K562 (cell line): ENCODE data around the gene ROPN1L. TPM values are rescaled to one million over a fixed set of nuclear protein-coding genes. Genes with fewer than 3 reads are reported as not detected.

Source experiments
- ATF6 ChIP-seq: sonication (generic); formaldehyde crosslinking; IDR thresholded peaks from 2 replicates; pipeline ENCODE4 v1.4.0; 2020; ENCODE audit warnings: mild to moderate bottlenecking, missing genetic modification reagents
- CBFA2T3 ChIP-seq: fragments of 450-650 bp; IDR thresholded peaks from 2 replicates; pipeline ENCODE4 v1.6.1; 2017
- CCNT2 ChIP-seq: IDR thresholded peaks from 2 replicates; pipeline ENCODE4 v1.6.1; 2011; ENCODE audit warnings: borderline replicate concordance, low read depth, mild to moderate bottlenecking, moderate library complexity, mixed read lengths, low read length; ENCODE audit not compliant: insufficient read length; ENCODE audit errors: extremely low read depth
- CEBPB ChIP-seq: fragments of 450-650 bp; IDR thresholded peaks from 2 replicates; pipeline ENCODE4 v1.6.1; 2016; ENCODE audit warnings: missing genetic modification characterization, missing compliant biosample characterization
- ESRRB ChIP-seq: fragments of 250-450 bp; sonication (Bioruptor Pico); IDR thresholded peaks from 2 replicates; pipeline ENCODE4 v1.5.0; 2020; ENCODE audit warnings: mild to moderate bottlenecking, moderate library complexity, borderline replicate concordance
- FOS ChIP-seq: IDR thresholded peaks from 3 replicates; pipeline ENCODE4 v1.6.1; 2011; ENCODE audit not compliant: insufficient read length; ENCODE audit errors: extremely low read depth
- LEF1 ChIP-seq: fragments of 450-650 bp; IDR thresholded peaks from 2 replicates; pipeline ENCODE4 v1.6.1; 2016; ENCODE audit warnings: mild to moderate bottlenecking
- SMARCA5 ChIP-seq: fragments of 450-650 bp; IDR thresholded peaks from 2 replicates; pipeline ENCODE4 v1.6.1; 2016
- TCF7L2 ChIP-seq: fragments of 150-350 bp; IDR thresholded peaks from 2 replicates; pipeline ENCODE4 v1.6.1; 2016; ENCODE audit warnings: low read depth, mild to moderate bottlenecking, low read length, moderate library complexity
- ZMIZ1 ChIP-seq, 2 experiments: fragments of 150-350 bp in 1 of 2; IDR thresholded peaks; 2 replicates each; pipeline ENCODE4 v1.6.1; 2012 to 2016; ENCODE audit warnings: low read depth in 2 of 2, low read length in 2 of 2, mild to moderate bottlenecking in 1 of 2, moderate library complexity in 1 of 2
- ZNF311 ChIP-seq: fragments of 250-450 bp; sonication (Bioruptor Pico); IDR thresholded peaks from 2 replicates; pipeline ENCODE4 v1.4.0; 2020; ENCODE audit warnings: mild to moderate bottlenecking, moderate library complexity
- ZNF57 ChIP-seq: fragments of 450-650 bp; formaldehyde crosslinking; IDR thresholded peaks from 2 replicates; pipeline ENCODE4 v1.4.0; 2020; ENCODE audit warnings: mild to moderate bottlenecking, moderate library complexity
- ZNF639 ChIP-seq, 2 experiments: fragments of 200-800 bp in 1 of 2; sonication (Bioruptor generic) in 1 of 2; sonication (generic) in 1 of 2; formaldehyde crosslinking in 1 of 2; IDR thresholded peaks in 1 of 2; conservative IDR thresholded peaks in 1 of 2; 2 replicates each; pipeline versions ENCODE4 v1.5.0 to v1.6.1; 2016 to 2020; ENCODE audit warnings: missing compliant biosample characterization in 1 of 2, missing genetic modification characterization in 1 of 2, missing genetic modification reagents in 1 of 2
- polyA plus RNA-seq, 8 experiments: library from polyadenylated mRNA; depleted of rRNA in 4 of 8; stranded (reverse) in 5 of 8; unstranded in 3 of 8; fragments of >200 nt; fragmentation: Nextera tagmentation in 2 of 8; fragmentation: Illumina TruSeq in 1 of 8; extraction: Ambion mirVana in 2 of 8; extraction: Trizol in 1 of 8; gene quantifications; 2 replicates each; pipeline versions ENCODE4 v1.2.1 to v1.2.3, GENCODE V29; 2011 to 2014; ENCODE audit warnings: inconsistent platforms in 1 of 8, missing spikeins in 1 of 8
- total RNA-seq, 7 experiments: library from RNA; depleted of rRNA in 6 of 7; stranded (reverse); fragments of >200 nt in 6 of 7; fragmentation: Illumina TruSeq in 2 of 7; extraction: Trizol in 2 of 7; gene quantifications; 2 replicates each; pipeline versions ENCODE4 v1.2.1 to v1.2.3, GENCODE V29; 2011 to 2021; ENCODE audit warnings: low replicate concordance in 1 of 7
- TF ChIP-seq, protein P1 (sequence below): fragments of 450-650 bp; conservative IDR thresholded peaks from 2 replicates; pipeline ENCODE4 v1.6.1; 2016; ENCODE audit warnings: missing genetic modification characterization, low read depth, mild to moderate bottlenecking, missing compliant biosample characterization, moderate library complexity
- TF ChIP-seq, protein P2 (sequence below): fragments of 250-450 bp; sonication (Bioruptor Pico); IDR thresholded peaks from 2 replicates; pipeline ENCODE4 v1.4.0; 2020; ENCODE audit warnings: mild to moderate bottlenecking, moderate library complexity, borderline replicate concordance

ROPN1L gene
- total and polyA plus RNA-seq, 9 of the 15 experiments (the other 6 are each of a cell fraction or from before 2014, with no cell fraction given) = 0.04 to 0.85 (median 0.24) TPM; not detected in 3

DNA sequence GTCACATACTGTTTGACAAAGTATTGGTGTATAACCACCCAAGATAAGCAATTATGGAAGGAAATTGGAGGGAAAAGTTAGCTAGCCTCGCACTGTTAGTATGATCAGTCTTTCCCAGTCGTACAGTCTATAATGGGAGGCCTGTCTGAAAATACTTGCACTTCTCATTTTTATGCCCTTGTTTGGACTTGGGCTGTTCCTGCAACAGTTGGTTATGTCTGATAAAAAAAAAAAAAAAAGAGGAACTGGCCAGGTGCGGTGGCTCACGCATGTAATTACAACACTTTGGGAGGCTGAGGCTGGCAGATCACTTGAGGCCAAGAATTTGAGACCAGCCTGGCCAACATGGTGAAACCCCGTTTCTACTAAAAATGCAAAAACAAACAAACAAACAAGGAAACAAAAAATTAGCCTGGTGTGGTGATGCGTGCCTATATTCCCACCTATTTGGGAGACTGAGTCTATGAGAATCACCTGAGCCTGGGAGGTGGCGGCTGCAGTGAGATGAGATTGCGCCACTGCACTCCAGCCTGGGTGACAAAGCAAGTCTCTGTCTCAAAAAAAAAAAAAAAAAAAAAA, 63.9 kb downstream of the ROPN1L start (continued):
- TF ChIP-seq, protein P1, sequence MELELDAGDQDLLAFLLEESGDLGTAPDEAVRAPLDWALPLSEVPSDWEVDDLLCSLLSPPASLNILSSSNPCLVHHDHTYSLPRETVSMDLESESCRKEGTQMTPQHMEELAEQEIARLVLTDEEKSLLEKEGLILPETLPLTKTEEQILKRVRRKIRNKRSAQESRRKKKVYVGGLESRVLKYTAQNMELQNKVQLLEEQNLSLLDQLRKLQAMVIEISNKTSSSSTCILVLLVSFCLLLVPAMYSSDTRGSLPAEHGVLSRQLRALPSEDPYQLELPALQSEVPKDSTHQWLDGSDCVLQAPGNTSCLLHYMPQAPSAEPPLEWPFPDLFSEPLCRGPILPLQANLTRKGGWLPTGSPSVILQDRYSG (tag) = no peak; the same call in 1 of the 2 replicates
- TF ChIP-seq ATF6 (CRISPR knock-in tag) = no peak
- TF ChIP-seq ZNF311 = no peak
- peak; percentile 73; the same call in 1 of the 2 replicates for TF ChIP-seq LEF1
- TF ChIP-seq SMARCA5 = no peak
- no peak for TF ChIP-seq ZNF57 (CRISPR knock-in tag)
- TF ChIP-seq TCF7L2 = no peak
- peak; percentile 97 for TF ChIP-seq CEBPB (tag)
- peak; percentile 70 for TF ChIP-seq CCNT2
- peak in 1 of 2 experiments; percentile 72; a peak in 1 of 4 replicates for TF ChIP-seq ZMIZ1 (IDR thresholded peaks at IDR 0.05; ENCODE audit: low read depth in 2 of 2, low read length in 2 of 2)
- TF ChIP-seq, protein P2, sequence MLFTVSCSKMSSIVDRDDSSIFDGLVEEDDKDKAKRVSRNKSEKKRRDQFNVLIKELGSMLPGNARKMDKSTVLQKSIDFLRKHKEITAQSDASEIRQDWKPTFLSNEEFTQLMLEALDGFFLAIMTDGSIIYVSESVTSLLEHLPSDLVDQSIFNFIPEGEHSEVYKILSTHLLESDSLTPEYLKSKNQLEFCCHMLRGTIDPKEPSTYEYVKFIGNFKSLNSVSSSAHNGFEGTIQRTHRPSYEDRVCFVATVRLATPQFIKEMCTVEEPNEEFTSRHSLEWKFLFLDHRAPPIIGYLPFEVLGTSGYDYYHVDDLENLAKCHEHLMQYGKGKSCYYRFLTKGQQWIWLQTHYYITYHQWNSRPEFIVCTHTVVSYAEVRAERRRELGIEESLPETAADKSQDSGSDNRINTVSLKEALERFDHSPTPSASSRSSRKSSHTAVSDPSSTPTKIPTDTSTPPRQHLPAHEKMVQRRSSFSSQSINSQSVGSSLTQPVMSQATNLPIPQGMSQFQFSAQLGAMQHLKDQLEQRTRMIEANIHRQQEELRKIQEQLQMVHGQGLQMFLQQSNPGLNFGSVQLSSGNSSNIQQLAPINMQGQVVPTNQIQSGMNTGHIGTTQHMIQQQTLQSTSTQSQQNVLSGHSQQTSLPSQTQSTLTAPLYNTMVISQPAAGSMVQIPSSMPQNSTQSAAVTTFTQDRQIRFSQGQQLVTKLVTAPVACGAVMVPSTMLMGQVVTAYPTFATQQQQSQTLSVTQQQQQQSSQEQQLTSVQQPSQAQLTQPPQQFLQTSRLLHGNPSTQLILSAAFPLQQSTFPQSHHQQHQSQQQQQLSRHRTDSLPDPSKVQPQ (CRISPR knock-in tag) = no peak
- TF ChIP-seq ESRRB (CRISPR knock-in tag) = no peak
- no peak for TF ChIP-seq FOS
- TF ChIP-seq ZNF639 (CRISPR knock-in tag; conservative IDR thresholded peaks at IDR 0.05 in 1 of 2, IDR thresholded peaks at IDR 0.05 in 1 of 2) = peak in 1 of 2 experiments; percentile 70; a peak in 1 of 4 replicates
- peak; percentile 87 for TF ChIP-seq CBFA2T3
